GM19452 (cell line): ENCODE data around the gene NOS1AP.
"Not testable (repeated sequence)": the region's sequence is repeated elsewhere in the genome, so short reads cannot be mapped to it uniquely, and the experiment has no call there.

ENCODE experiments used
- ATAC-seq: cut with Tn5 transposase; IDR thresholded peaks from one replicate; pipeline ENCODE4 v1.9.1; 2021; ENCODE audit not compliant: unreplicated experiment

NOS1AP gene

DNA sequence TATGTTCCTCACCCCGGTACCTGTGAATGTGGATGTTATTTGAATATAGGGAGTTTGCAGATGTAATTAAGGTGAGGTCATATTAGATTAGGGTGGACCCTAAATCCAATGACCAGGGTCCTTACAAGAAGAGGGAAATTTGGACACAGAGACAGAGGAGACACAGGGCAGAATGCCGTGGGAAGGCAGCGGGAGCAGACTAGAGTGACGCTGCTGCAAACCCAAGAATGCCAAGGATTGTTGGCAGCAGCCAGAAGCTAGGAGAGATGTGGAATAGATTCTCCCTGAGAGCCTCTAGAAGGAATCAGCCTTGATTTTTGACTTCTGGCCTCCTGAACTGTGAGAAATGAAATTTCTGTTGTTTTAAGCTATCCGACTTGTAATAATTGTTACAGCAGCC, 253.5 kb downstream of the NOS1AP start:
- ATAC-seq, result no peak

DNA sequence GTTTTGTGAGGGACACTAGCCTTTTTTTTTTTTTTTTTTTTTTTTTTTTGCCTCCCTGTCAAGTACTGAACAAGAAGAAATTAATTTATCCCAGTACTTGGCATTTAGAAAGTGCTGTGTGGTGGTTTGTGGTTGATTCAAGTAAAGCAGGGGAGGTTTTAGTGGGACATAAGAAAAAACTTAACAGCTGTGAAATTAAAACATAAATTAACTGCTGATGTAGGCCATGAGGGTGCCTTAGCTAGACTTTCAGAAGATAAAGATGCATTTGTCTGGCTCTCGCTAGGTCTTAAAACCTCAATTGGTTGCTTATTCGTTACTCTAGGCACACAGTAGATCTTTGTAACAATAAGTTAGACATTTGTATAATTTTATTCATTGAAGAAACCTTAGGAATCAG, 254.9 kb downstream of the NOS1AP start:
- no peak for ATAC-seq

DNA sequence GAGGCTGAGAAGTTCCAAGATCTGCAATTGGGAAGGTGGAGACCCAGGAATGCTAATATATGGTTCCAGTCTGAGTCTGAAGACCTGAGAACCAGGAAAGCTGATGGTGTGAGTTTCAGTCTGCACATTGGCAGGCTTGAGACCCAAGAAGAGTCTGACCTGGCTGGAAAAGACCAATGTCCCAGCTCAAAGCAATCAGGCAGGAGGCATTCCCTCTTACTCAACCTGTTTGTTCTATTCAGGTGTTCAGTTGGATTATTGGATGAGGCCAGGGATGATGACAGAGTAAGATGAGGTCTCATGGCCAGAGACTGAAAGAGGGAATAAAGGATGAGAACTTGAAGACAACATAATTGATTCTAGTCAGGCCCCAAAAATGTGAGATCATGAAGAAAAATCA, 257.1 kb downstream of the NOS1AP start:
- no peak for ATAC-seq

- ATAC-seq, result no peak
These were observed 257.8 kb downstream of the NOS1AP start for GRCh38 chr1:162327144-162327787.

GRCh38 chr1:162327788-162328165, 258.3 kb downstream of the NOS1AP start:
- ATAC-seq, result no peak

DNA sequence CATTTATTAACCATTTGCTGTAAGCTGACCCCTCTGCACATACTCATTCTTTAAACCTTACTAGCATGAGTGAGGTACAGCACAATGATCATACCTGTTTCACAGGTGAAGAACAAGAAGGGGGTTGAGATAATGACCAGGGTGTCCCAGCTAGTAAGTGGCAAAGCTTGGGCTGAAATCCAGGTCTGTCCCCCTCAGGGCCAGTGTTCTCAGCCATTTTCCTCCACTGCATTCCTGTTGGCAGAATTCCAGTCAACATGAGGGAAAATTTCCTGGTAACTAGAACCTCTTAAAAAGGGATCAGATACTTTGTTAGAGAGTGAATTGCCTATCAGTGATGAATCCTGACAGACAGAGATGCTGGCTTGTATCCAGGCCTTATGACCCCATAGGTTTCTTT, 259.0 kb downstream of the NOS1AP start:
- no peak for ATAC-seq

DNA sequence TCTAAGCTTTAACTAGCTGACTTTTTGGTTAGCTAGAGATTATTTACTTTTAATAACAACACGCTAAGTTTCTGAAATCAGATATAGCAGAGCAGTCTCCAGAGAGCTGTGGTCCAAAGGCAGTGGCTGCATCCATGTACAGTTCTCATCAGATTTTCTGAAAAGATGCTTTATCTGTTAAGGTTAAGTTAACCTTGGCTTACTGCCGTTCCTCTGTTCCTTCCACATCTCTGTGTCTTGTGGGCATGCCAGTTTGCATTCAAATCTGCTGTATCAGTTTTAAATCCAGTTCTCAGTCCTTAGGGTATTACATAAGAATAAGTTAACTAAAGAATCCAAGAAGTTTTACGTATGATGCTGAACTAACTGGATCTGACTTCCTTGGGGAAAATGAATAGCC, 260.3 kb downstream of the NOS1AP start:
- no peak for ATAC-seq

DNA sequence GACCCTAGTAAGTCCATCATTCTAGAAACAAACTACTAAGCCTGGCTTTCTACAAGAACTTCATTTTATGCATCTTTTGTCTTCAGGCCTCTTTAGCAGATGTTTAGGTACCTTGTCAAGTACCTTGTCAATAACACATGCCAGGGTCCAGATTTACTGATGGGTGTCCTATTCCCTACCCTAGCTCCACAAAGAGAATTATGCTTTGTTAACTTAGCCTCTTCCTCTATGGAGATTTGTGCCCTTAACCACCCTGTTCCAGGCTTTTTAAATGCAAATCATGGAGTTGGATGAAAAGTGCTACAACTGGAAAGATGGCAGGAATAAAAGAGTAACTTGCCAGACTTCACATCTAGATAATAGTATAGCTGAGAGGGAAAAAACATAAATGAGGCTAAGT, 264.5 kb downstream of the NOS1AP start:
- ATAC-seq, result no peak

DNA sequence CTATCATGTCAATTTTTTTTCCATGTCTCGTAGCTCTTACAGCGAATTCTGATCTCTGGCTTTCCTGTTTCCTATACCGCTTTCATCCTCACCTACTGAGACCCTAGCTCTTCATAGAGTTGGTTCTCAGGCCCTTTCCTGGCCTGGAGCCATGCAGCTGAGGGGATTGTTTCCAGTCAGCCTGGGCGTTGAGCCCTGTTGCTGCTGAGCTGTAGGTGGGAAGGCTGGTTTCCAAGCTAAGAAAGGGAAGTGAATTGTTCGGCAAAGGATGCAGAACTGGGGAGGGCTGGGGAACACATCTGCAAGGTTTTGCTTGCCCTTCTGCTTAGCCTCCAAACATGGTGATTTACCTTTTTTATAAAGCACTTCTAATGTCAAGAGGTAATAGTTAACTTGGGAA, 265.6 kb downstream of the NOS1AP start:
- ATAC-seq, result no peak

DNA sequence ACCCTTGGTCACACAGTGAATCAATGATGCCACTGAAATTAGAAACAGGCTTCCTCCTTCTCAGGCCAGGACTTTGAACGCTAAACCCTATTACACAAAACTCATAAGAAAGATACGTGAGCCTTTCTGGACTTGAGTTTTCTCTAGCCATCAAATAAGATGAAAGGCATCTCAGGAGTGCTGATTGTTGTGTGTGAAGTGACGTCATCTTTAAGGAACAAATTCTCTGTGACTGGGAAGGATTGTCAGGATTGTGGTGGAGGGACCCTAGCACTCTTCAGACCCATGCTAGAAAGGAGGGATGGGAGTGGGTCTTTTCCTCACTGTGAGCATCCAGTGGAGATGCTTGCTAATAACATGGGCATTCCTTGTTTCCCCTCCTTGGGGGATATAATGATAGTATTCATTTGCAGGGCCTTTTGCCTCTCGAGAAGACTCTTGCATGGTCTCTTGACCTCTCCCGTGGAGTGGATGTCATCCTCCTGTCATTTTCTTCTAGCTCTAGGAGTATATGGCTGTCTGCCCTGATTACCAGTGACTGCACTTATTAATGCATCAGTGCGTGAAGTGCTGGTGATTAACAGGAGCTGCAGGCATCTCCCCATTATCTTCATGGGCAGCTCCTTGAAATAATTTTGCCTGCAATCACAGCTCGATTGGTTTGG, 267.3 kb downstream of the NOS1AP start:
- ATAC-seq, result no peak

DNA sequence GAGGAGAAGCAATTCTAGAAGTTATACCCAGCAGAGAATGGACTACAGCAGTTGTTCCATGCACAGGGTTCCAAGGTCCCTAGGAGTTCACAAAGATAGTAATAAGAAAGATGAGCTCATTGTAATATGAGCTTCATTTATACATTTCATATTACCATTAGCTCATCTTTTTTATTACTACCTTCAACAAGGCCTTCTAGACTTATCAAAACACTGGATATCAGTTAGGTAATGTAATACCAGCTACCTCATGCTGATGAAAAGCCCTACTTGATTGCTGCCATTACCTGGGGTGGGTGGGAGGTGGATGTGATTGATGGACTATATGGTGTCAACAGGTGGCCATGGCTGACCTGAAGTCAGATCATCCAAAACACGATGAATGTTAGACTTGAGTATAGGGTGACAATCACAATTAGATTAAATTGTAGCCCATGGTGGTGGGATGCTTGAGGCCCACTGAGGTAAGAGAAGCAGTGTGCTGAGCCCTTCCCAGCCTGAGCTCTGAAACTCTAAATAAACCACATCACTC, 273.0 kb downstream of the NOS1AP start:
- no peak for ATAC-seq

DNA sequence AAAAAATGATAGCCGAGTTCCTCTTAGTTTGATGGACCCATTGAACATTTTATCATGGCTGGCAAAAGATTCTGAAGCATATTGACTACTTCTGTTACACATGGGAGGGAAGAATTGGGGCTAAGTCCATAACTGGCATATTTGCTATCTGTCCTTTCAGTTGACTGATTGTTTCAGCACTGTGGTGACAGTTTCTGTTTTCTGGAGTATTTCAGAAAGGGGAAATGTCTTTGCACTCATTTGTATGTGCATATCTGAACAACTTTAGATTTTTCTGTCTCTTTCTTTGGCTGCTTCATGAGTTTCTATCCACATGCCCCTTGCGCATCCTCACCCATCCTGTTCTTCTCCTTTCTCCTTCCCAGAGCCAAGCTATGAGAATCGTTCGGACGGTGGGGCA, 274.0 kb downstream of the NOS1AP start:
- no peak for ATAC-seq

DNA sequence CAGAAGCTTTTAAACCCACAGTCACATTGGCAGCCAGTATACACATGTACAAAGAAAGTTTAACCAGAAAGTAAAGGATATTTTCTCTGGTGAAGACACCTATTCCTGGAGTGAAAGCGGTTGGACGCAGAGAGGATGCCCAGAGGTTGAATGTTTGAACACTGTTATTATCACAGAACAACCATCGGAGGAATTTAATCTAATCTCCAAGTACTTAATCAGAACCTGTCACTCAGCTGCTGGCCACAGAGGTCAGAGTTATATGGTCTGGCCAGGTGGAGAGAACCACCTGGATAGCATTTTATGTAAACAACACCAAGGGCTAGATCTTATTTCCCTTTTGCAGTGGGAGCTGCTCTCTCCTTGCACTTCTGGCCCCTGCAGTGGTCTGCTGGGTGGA, 277.8 kb downstream of the NOS1AP start:
- no peak for ATAC-seq

DNA sequence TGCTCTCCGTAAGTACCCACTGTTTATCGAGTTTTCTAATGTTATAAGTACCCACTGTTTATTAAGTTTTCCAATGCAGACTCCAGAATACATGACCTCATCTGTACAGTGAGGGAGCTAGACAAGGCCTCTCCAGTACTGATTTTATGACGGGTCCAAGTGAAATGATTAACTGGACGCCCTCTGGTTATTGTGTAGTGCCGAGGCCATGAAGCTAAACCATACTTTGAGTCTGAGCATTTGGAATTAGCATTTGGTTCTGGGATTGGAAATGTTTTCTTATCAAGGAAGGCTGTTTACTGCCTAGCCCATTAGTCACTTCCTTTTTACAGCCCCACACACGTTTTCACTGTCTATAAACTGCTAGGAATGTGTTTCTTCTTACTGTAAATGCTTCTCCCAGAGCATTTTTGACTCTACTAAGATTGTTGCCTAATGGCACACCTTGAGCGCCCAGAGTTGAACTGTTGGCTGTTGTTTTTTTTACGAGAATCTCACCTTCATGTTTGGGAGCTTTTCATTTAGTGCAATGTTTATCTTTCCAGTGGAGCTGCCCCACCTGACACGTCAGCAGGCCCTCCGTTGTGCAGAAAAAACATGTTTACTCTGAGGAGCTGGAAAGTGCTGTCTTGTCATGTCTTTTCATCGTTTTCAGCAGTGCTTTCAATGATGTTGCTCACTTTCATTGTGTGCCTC, 280.3 kb downstream of the NOS1AP start:
- no peak for ATAC-seq

DNA sequence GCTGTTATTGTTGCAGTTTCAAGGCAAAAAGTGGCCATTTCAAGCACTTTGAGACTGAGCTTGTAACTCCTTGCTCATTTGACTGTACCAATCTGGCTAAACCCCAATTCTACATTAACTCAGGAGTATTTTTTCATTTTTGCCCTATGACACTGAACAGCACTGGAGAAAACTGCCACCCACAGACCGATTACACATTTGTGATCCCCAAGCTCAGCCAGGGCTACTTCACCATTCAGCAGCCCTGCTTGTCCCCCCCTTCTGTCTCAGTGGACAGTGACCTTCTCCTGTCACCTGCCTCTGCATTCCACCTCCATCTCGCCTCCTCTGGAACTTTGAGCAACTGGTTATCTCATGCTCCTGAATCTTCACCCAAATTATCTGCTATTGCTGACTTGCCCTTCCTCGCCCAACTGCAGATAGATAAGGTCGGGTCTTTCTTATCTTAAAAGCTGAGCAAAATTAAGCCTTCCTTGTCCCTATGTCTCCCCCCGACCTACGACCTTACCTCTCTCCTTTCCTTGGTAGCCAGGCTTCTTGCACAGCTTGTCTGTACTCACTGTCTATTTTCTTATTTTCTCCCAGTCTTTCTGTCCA, 281.9 kb downstream of the NOS1AP start:
- ATAC-seq, result no peak

GRCh38 chr1:162351874-162352273, 282.4 kb downstream of the NOS1AP start:
- ATAC-seq, result not testable (repeated sequence)

GRCh38 chr1:162353078-162353477, 283.6 kb downstream of the NOS1AP start:
- no peak for ATAC-seq

GRCh38 chr1:162353702-162354101, 284.2 kb downstream of the NOS1AP start:
- ATAC-seq, result no peak

DNA sequence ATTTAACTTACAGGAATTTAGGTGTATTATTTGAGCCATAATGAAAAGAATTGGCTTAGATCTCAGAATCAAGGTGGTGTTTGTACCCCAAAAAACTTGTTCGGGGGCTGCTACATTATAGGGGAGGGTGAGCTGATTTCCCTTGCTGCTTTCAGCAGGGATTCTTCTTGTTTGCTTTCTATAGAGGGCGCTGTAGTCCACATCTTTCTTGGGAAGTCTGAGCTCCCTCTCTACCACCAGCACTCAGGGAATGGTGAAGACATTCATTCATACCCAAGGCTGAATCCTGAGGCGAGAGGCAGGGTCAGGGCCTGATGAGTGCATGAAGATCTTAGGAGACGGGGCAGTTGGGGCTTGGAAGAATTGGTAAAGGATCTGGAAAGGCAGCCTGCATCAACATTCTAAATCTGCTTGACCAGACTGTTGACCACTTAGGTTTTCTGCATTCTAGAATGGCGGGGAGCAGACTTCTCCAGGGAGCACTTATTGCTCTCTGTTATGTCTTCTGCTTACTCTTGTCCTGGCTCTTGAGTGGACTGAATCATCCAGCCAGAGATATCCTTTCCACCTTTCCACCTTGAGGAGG, 288.3 kb downstream of the NOS1AP start:
- ATAC-seq, result no peak

DNA sequence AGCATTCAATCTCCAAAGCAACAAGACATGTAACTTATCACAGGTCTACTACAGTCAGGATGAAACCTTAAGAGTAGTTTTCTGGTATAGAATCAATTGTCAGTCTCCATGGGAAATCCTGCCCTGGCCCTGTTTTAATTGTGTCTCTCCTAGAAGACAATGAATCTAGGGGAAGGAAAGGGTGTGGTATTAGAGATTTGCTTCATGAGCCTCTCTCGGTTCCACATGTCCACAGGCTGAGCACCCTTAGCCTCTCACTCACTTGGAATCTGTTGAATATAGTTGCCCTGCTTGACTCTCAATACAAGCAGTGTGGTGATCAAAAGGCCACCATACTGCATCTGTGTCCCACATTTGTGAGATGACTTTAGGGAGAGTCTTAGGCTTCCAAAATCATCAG, 289.4 kb downstream of the NOS1AP start:
- ATAC-seq, result no peak

- ATAC-seq, result no peak
These were observed 290.2 kb downstream of the NOS1AP start for GRCh38 chr1:162359523-162360236.
